HG03521 (cell line): ENCODE results near the gene HRAS.

ENCODE experiments used
- ATAC-seq: cut with Tn5 transposase; IDR thresholded peaks from one replicate; pipeline ENCODE4 v1.9.1; 2021; ENCODE audit warnings: mild to moderate bottlenecking, moderate library complexity; ENCODE audit not compliant: unreplicated experiment

The HRAS gene

GRCh38 chr11:514606-515005 lies 20.8 kb downstream of the HRAS start:
- no peak for ATAC-seq

DNA sequence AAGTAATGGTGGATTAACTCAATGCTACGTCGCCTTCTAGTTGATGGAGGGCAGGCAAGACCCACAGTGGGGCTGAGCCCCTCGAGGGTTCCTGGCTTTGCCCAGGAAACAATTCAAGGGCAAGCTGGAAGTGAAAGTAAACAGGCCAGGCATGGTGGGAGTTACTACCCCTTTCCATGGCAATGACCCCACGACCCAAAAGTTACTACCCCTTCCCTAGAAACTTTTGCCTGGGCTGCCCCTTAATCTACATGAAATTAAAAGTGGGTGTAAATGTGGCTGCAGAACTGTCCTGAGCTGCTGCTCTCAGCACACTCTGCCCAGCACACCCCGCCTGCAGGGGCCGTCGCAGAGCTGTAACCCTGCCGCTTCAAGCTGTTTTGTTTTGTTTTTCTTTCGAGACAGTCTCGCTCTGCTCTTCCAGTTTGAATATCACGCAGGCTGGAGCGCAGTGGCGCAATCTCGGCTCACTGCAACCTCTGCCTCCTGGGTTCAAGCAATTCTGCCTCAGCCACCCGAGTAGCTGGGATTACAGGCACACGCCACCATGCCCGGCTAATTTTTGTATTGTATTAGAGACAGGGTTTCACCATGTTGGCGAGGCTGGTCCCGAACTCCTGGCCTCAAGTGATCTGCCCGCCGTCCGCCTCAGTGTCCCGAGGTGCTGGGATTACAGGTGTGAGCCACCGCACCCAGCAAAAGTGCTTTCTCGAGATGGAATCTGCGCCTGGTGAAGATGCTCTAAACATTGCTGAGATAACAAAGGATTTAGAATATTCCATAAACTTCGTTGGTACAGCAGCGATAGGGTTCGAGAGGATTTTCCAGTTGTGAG lies 22.4 kb downstream of the HRAS start:
- no peak for ATAC-seq

GRCh38 chr11:508956-509355 lies 26.4 kb downstream of the HRAS start:
- ATAC-seq, result no peak

DNA sequence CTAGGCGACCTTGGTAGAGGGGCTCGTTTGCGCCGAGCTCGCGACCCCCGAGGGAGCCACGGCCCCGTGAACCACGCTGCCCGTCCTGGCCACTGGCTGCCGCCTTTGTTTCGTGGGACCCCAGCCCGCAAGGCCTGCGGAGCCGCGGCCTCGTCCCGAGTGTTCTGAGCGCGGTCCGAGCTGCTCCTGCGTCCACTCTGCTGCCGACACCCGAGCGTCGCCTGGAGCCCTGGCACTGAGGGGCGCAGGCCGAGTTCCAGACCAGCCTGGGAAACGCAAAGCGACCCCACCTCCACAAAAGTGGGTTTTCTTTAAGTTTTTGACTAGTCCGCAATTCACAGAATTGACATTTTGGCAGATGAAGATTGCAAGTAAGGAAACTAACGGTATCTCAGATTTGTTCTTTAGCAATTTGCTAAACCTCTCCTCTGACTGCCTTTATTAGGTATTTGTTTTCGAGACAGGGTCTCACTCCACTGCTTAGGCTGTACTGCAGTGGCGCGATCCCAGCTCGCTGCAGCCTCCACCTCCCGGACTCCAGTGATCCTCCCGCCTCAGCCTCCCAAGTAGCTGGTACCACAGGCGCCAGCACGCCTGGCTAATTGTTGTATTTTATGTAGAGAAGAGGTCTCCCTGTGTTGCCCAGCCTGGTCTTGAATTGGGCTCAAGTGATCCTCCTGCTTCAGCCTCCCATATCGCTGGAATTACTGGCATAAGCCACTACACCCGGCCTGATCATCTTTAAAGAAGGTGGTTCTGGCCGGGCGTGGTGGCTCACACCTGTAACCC lies 27.5 kb downstream of the HRAS start:
- no peak for ATAC-seq

- peak; percentile 51 for ATAC-seq
Observed at GRCh38 chr11:506995-507726, 28.2 kb downstream of the HRAS start, which contains the start of gene RNH1. TSS of gene RNH1 (minus strand) at chr11:507242. CDS start at chr11:502162, 5,080 bp downstream.

GRCh38 chr11:506238-506994 lies 29.0 kb downstream of the HRAS start:
- peak; percentile 62 for ATAC-seq

DNA sequence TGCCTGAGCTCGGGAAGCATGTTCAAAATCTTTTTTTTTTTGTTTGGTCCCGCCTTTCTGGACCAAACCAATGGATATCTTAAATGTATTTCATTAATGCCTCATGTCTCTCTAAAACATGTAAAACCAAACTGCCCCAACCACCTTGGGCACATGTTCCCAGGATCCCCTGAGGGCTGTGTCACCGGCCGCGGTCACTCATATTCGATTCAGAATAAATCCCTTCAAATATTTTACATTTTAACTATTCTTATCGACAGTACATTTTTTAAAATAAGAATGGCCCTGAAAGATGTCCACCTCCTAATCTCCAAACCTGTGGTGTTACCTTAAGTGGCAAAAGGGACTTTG lies 30.4 kb downstream of the HRAS start:
- no peak for ATAC-seq

DNA sequence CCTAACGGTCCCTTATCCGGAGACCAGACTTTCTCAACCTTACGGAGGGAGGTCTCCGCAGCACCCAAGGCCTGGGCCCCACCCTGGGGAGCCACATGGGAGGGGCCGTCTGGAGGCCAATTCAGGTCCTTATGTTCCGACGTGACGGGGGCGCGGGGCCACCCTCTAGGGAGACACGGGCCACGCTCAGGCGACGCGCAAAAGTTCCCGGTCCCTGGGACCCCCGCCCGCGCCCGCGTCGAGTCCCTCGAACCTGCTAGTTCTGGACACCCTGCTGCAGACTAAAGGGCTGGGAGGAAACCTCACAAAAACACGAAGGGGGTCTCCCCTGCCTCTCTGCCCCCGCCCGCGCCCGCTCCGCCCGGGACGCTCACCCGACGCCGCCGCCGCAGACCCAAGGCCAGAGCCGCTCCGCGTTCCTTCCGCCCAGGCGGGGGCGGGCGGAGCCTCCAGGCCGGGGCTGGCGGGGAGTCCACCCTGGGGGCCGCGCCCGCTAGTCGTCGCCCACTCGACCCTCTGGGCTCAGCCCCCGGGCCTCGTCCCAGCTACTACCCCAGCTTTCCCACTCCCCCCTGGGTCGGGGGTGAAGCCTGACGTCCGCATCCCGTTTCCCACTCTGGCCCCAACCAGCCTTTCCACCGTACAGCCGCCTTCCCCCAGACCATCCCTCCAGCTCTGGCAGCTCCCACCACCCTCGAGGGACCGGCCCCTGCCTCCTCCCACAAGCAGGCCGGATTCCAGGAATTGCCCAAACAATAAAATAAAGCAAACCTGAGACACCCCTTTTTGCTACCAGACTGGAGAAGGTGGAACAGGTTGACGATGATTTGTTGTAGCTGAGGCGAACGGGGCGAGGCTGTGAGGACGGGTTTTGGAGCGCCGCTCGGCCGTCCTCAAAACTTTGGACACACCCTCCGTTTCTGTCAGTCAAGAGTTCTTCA lies 31.1 kb downstream of the HRAS start:
- ATAC-seq, result no peak

DNA sequence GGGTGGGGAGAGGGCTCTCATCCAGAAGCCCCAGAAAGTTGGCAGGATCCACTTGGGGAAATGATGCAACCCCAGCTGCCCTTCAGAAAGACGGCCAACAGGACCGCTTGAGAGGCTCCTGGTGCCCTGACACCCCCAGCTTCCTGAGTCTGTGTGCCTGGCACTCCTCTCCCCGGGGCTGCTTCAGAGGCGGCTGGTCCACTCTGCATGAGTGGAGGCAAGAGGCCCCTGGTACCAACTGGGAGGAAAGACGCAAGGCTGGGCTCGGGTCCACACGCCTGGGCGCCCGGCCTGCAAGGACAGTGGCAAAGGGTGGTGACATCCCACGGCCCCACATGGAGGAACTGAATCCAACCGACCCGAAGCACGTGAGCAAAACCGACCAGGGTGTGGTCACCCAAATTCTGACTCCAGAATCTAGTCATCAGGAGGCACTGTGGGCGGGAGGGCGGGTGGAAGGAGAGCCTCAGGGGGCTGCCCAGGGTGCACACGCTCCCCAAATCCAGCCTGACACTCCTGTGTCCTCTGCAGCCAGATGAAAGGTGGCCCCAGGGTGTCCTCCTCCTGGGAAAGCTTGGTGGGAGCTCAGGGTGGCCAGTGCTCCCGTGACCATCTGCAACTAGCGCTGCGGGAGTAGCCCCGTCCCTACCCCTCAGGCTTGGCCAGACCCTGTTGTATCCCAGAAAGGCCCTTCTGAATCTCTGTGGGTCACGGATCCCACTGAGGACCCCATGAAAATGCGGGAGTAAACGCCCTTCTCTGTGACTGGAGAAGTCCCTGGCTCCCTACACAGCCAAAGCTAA lies 32.0 kb downstream of the HRAS start:
- no peak for ATAC-seq

DNA sequence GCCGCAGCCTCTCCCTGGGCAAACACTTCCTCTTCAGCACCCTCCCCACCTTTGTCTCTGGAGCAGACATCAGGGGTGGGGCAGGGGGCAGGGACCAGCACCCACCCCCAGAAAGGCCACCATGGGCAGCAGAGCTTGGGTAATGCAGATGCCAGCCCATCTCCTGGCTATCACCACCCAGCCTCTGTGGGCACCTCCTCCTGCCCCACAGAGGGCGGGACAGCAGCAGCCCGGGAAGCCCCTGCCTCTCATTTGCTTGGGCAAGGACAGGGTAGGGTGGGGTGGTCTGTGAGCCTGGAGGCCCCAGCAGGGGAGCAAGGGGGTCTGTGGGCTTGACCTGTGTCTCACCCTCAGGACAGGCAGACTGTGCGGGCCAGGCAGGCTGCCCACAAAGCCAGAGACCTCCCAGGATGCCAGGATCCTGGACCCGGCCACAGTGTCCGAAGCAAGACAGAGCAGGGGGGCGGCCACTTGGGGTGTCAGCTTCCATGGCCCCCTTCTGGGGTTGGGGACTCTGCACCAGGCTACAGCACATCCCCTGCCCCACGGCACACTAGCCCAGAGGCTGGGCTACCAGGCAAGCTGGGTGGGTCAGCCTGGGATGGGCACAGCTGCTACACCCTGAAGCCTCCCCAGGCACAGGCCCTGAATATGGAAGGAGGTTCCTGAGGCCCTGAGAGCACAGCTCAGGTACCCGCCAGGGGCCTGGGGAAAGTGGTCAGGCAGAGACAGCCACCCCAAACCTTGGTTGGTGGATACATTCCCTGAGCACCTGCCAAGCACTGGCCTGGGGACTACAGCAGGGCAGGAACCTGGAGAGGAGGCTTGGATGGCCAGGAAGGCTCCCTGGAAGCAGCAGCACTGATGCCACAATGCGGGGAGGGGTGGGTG lies 32.8 kb downstream of the HRAS start:
- no peak for ATAC-seq

DNA sequence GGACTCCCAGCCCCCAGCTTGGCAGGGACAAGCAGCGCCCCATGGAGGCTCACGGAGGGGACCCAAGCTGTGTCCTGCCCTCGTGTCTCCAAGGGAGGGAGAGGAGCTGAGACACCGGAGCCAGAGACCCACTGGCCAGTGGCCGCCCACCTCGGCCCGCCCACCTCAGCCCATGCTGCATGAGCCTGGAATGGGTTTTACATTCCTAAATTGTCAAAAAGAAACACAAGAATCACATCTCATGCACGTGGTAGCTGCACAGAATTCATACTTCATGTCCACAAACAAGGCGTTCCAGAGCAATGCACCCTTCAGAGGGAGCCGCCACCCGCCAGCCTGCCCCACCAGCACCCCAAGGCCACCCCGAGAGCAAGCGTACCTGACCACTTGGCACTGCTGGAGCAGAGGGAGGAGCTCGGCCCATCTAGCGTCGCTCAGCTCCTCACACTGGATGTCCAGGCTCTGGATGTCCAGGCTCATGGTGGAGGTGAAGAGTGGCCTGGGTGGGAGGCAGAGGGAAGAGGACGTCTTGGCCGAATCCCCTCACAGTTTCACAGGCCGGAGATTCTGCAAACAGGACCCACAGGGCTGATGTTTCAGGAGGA lies 33.6 kb downstream of the HRAS start:
- ATAC-seq, result no peak

DNA sequence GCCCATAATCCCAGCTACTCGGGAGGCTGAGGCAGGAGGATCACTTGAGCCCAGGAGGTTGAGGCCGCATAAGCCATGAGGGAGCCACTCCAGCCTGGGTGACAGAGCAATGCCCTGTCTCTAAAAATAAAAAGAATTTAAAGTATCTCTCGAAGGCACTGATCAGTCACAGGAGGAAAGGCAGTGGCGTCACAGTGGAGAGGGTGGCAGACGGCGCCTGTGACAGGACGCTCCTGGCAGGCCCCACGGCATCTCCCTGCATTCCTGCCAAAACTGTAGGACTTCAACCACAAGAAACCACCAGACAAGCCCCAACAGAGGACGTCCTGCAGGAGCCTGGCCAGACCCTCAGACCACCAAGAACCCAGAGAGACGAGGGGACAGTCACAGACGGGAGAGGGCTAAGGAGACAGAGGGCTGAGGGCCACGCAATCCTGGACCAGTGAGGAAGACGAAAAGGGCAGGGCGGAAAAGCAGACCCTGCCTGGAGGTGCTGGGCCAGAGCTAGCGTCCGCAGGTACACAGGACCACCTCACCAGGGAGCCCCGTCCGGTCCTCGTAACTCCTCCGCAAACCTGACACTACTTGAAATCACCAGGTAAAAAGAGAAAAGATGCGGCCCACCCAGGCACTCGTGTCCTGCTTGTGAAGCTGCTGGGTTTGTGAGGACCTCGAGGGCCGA lies 34.2 kb downstream of the HRAS start:
- no peak for ATAC-seq

- ATAC-seq, result no peak
Observed at GRCh38 chr11:499201-500076, 35.9 kb downstream of the HRAS start.

DNA sequence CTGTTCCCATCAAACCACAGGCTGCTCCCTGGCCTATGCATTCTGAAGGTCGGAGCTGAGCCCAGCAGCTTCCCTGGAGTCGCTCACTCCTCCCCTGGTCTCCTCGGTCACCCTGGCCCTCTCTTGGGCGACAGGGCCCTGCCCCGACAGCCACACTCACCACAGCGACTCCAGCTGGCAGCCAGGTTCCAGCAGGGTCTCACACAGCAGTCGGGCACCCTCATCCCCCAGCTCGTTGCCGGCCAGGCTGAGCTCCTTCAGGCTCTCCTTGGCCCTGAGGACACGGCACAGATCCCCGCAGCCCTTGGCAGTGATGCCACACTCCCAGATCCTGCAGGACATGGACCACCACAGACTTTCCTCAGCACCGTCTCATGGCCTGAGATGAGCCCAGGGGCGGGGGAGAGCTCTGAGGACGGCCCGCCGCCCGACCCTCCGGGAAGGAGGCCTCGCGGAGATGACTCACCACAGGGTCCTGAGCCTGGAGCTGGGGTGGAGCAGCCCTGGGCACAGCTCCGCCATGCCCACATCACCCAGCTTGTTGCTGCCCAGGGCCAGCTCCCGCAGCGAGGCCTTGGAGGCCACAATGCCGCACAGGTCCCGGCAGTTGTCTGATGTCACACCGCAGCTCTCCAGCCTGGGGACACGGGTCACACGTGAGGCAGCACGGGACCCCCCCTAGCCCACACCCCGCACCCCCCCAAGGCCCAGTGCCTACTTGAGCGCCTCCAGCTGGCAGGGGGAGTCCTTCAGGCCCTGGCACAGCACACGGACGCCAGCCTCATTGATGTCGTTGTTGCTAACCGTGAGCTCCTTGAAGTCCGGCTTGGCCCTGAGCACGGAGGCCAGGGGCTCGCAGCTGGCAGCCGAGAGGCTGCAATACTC lies 36.8 kb downstream of the HRAS start:
- no peak for ATAC-seq
